ENCODE results near the gene PDXDC1.
"Not testable (repeated sequence)": the region's sequence is repeated elsewhere in the genome, so short reads cannot be mapped to it uniquely, and the experiment has no call there.

PDXDC1 gene, protein sequence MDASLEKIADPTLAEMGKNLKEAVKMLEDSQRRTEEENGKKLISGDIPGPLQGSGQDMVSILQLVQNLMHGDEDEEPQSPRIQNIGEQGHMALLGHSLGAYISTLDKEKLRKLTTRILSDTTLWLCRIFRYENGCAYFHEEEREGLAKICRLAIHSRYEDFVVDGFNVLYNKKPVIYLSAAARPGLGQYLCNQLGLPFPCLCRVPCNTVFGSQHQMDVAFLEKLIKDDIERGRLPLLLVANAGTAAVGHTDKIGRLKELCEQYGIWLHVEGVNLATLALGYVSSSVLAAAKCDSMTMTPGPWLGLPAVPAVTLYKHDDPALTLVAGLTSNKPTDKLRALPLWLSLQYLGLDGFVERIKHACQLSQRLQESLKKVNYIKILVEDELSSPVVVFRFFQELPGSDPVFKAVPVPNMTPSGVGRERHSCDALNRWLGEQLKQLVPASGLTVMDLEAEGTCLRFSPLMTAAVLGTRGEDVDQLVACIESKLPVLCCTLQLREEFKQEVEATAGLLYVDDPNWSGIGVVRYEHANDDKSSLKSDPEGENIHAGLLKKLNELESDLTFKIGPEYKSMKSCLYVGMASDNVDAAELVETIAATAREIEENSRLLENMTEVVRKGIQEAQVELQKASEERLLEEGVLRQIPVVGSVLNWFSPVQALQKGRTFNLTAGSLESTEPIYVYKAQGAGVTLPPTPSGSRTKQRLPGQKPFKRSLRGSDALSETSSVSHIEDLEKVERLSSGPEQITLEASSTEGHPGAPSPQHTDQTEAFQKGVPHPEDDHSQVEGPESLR
- 61.8 to 231 (median 171) reads per million in 17 experiments for total RNA-seq

DNA sequence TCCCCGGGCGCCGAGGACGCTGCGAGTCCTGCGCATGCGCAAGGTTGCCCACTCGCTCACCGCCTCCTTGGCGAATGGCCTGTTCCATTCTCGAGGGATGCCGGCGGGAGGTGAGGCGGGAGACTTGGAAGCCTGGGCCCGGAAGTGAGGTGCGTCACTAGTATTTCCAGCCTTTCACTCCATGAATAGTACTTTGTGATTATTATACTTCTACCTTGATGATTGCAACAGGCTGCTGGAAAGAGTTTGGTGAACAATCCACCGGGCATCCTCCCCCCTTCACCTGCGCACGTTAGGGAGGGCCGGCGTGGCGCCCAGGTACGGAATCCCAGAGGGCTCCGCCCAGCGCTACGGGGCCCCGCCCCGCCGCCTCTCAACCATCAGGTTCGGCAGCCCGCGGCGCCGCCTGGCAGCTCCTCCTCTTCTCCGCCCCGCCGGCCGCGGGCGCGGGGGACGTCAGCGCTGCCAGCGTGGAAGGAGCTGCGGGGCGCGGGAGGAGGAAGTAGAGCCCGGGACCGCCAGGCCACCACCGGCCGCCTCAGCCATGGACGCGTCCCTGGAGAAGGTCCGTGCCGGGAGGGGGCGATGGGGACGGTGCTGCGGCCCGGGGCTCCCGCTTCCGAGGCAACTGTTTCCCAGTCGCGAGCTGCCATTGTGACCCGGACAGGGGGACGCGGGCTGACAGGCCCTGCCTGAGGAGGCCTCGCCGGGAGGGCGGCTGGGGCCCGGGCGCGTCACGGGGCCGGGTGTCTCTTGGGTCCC lies at the start of gene PDXDC1:
TSS of gene PDXDC1 (plus strand) at position 371 of the 762 bp plus-strand sequence. CDS start at position 545, 174 bp downstream.
- peak; percentile 97 to 100 (median 98) for DNase-seq

DNA sequence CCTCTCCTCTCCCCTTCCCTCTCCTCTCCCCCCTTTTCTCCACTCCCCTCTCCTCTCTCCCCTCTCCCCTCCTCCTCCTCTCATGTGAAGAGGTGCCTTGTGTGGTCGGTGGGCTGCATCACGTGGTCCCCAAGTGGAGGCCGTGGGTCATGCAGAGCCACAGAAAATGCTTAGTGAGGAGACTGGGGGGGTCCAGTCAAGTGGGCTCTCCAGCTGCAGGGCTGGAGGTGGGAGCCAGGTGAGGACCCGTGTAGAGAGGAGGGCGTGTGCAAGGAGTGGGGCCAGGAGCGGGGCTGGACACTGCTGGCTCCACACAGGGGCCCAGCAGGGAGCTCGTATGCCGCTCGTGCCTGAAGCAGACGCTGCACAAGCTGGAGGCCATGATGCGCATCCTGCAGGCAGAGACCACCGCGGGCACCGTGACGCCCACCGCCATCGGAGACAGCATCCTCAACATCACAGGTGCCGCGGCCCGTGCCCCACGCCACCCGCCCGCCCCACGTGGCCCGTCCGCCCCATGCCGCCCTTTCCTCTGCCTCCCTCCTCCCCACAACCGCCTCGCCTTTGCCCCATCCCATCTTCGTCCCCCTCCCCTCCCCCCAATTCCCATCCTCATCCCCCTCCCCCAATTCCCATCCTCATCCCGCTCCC lies 46.6 kb upstream of the PDXDC1 start:
- peak; percentile 0 to 2 (median 2) for DNase-seq

DNA sequence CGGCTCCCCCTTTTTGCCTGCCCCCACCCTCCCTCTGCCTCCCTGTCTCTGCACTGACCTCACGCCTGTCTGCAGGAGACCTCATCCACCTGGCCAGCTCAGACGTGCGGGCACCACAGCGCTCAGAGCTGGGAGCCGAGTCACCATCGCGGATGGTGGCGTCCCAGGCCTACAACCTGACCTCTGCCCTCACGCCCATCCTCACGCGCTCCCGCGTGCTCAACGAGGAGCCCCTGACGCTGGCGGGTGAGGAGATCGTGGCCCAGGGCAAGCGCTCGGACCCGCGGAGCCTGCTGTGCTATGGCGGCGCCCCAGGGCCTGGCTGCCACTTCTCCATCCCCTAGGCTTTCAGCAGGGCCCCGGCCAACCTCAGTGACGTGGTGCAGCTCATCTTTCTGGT lies 45.6 kb upstream of the PDXDC1 start:
- not testable (repeated sequence) for DNase-seq

DNA sequence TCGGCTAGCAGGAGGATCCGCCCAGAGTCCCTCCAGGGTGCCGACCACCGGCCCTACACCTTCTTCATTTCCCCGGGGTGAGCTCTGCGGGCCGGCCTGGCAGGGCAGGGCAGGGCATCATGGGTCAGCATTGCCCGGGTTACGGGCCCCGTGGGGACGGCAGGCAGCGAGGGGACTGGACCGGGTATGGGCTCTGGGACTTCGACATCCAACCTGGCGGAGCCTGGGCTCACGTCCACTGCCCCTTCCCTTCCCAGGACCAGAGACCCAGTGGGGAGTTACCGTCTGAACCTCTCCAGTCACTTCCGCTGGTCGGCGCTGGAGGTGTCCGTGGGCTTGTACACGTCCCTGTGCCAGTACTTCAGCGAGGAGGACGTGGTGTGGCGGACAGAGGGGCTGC lies 44.6 kb upstream of the PDXDC1 start:
- not testable (repeated sequence) for DNase-seq

DNA sequence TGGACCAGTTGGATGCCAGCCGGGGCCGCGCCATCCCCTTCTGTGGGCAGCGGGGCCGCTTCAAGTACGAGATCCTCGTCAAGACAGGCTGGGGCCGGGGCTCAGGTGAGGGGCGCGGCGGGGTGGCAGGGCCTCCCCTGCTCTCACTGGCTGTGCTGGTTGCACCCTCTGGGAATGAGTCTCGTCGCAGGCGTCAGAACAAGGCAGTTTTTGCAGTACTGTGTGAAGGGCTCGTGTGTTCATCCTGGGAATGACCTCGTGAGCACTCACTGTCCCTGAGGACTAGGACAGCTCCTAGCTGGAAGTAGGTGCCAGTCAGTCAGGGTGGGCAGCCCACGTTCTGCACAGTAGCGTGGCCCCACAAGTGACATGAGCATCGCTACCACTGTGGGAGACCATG lies 43.9 kb upstream of the PDXDC1 start:
- not testable (repeated sequence) for DNase-seq

DNA sequence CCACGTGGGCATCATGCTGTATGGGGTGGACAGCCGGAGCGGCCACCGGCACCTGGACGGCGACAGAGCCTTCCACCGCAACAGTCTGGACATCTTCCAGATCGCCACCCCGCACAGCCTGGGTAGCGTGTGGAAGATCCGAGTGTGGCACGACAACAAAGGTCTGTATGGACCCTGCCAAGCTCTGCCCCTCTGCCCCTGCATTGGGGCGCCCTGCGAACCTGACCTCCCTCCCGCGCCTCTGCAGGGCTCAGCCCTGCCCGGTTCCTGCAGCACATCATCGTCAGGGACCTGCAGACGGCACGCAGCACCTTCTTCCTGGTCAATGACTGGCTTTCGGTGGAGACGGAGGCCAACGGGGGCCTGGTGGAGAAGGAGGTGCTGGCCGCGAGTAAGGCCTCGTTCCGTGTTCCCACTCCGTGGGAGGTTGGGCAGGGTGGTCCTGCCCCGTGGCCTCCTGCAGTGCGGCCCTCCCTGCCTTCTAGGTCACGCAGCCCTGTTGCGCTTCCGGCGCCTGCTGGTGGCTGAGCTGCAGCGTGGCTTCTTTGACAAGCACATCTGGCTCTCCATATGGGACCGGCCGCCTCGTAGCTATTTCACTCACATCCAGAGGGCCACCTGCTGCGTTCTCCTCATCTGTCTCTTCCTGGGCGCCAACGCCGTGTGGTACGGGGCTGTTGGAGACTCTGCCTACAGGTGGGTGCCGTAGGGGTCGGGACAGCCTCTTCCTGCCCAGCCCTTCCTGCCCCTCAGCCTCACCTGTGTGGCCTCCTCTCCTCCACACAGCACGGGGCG lies 42.0 kb upstream of the PDXDC1 start:
- not testable (repeated sequence) for DNase-seq

DNA sequence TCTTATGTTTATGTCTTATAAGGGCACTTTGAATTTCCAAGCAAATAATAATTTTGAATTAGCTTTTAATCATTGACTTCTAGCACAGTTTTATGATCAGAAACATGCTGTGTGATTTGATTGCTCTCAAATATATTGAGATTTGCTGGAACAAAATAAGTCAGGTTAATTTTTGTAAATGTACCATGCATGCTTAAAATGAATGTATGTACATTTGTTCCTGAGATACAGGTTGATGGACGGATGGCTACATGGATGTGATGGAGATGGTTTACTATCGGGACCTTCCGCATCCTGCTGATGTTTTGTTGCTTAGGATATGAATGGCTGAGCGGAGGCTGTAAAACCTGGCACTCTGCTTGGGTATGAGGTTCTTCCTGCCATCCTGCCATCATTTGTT lies 37.7 kb upstream of the PDXDC1 start, which contains the start of gene NPIPA1:
TSS of gene NPIPA1 (plus strand) at position 301 of the 400 bp plus-strand sequence. CDS start at position 301, 0 bp downstream.
- not testable (repeated sequence) for DNase-seq

DNA sequence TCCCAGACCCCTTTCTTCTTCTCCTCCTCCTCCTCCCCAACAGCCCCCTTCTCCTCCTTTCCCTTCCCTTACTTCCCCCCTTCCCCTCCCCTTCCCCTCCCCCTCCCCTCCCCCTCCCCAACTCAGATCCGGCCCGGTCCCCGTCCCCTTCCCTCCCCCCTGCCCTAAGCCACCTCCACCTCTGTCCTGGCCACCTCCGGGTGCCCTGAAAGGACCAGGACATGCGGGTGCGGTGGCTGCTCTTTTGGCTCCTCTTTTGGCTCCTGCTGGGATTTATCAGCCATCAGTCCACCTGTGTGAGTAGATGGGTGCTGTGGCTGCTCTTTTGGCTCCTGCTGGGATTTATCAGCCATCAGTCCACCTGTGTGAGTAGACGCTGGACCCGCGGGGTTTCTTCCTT lies 36.8 kb upstream of the PDXDC1 start:
- not testable (repeated sequence) for DNase-seq

DNA sequence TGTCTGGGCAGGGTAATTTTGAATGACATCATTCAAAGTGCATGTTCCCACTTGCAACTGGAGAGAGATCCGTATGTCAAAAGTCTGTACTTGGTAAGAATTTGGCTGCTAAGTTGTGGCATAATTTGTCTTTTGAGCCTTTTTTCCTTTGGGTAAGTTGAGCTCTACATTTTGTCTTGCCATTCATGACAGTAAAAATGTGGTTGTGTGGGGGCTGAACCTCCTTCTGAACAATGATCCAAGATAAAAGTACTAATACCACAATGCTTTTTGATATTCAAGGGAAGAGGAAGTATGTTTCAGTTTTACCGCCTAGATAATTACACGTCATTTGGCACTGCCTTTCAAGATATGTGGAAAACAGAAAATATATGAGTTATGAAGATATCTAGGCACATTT lies 32.1 kb upstream of the PDXDC1 start:
- DNase-seq: not testable (repeated sequence)

DNA sequence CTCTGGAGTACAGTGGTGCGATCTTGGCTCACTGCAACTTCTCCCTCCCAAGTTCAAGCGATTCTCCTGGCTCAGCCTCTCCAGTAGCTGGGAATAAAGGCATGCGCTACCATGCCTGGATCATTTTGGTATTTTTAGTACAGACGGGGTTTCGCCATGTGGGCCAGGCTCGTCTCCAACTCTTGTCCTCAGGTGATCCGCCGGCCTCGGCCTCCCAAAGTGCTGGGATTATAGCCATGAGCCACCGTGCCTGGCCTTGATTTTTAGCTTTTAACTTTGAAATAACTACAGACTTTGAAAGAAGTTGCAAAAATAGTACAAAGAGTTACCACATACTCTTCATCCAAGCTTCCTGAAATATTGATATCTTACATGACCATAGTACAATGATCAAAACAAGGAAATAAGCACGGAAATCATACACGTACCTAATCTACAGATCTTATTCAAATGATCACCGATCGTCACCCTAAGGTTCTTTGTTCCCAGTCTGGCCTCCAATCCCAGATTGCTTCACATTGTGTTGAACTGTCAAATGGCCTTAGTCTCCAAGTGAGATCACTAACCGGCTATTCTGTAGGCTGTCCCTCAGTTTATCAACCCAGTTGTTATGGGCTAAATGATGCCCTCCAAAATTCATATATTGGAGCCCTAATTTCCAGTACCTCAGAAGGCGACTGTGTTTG lies 19.1 kb upstream of the PDXDC1 start:
- no peak for DNase-seq

DNA sequence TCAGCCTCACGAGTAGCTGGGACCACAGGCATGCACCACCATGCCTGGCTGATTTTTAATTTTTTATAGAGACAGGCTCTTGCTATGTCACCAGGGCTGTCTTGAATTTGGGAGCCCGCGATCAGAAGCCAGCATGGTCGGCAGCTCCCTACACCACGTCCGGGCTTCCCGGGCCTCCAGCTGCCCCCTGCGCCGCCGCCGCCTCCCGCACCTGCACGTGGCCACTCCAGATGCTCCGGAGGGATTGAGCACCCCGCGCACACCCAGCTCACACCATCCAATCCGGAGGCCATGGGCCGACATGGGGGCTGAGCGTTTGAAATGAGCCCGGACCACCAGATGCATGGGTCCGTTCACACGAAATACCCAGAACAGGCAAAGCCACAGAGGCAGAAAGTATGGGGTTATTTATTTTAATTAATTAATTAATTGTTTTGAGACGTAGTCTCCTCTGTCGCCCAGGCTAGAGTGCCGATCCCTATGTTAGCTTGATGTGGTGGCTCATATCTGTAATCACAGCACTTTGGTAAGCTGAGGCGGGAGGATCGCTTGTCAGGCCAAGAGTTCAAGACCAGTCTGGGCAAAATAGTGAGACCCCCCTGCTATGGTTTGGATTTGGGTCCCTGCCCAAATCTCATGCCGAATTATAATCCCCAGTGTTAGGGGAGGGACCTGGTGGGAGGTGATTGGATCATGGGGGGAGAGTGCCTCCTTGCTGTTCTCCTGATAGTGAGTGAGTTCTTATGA lies 17.1 kb upstream of the PDXDC1 start:
- no peak for DNase-seq

DNA sequence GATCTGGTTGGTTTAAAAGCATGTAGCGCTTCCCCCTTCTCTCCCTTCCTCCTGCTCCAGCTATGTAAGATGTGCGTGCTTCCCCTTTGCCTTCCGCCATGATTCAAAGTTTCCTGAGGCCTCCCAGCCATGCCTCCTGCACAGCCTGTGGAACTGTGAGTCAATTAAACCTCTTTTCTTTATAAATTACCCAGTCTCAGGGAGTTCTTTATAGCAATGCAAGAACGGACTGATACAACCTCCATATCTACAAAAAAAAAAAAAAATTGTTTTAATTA lies 16.6 kb upstream of the PDXDC1 start:
- peak; percentile 11 to 64 (median 58) for DNase-seq

DNA sequence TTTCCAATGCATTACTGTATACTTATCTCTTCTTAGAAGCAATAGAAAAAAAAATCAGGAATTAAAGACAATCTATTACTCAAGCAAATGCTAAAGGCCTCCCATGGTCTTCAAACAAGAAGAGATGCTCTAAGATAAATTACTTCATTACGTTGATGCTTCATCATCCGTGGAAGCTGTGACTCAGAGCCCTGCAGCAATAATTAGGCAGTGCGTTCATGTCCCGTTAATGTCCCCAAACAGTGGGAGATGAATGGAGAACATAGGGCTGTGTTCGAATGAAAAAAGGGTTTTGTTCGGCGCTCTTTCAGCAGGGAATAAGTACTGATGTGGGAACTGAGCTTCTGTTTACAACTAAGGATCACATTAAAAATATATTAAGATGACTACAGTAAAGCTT lies 15.9 kb upstream of the PDXDC1 start:
- no peak for DNase-seq

DNA sequence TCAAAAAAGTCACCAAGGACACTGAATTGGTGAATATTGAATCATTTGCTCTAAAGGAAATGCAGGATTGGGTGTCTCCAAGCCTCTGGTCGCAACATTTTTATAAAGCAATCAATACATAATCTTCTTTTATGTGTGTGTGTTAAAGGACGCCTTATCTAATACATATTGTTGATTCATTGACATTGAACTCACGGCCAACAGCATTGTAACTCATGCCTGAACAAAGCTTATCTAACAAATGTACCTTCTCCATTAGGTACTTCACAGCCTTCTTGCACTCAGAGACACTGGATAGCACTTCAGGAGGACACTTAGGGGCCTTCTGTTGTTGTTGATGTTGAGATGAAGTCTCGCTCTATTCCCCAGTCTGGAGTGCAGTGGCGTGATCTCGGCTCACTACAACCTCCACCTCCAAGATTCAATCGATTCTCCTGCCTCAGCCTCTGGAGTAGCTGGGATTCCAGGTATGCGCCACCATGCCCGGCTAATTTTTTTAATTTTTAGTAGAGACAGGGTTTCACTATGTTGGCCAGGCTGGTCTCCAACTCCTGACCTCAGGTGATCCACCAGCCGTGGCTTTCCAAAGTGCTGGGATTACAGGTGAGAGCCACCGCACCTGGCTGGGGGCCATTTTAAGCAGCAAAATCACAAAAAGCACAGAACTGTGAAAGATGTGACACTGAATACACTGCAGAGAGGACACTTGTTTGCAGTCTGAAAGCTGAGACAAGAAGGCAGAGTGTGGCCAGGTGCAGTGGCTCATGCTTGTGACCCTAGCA lies 13.2 kb upstream of the PDXDC1 start:
- DNase-seq: no peak

DNA sequence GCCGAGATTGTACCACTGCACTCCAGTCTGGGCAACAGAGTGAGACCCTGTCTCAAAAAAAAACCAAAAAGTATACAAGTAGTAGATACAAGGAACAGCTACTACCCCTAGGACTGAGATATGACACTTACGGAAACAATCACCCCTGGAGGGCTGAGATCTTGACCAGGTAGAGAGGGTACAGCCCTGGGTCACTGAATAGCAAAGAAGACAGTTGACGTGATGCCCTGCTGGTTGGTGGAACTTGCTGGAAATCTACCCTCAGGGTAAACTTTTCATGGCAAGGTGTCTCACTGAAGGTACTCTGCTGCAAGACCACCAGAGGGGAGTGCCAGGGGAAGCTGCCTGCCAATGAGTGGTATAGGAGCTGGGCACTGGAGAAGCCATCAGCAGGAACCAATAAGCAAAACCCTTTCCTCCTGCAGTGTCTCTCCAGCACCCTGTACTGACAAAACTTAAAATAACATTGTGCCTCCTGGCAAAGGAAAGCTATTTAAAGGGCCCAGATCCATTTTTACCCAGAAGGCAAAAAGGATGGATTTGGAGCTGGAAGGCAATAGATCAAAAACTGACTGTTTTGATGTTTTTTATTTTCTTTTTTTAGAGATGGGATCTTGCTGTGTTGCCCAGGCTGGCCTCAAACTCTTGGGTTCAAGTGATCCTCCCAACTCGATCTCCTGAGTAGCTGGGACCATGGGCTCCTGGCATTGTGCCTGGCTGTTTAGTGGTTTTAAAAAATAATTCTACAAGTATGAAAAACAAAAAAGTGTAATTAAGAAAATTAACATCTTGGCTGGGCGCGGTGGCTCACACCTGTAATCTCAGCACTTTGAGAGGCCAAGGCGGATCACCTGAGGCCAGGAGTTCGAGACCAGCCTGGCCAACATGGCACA lies 11.3 kb upstream of the PDXDC1 start:
- DNase-seq: no peak

DNA sequence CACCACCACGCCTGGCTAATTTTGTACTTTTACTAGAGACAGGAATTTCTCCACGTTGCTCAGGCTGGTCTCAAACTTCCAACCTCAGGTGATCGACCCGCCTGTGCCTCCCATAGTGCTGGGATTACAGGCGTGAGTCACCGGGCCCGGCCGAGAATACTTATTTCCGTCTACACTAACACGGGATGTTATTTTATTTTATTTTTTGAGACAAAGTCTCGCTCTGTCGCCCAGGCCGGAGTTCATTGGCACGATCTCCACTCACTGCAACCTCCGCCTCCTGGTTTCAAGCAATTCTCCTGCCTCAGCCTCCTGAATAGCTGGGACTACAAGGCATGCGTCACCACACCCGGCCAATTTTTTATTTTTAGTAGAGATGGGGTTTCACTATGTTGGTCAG lies 9.5 kb upstream of the PDXDC1 start:
- no peak for DNase-seq

DNA sequence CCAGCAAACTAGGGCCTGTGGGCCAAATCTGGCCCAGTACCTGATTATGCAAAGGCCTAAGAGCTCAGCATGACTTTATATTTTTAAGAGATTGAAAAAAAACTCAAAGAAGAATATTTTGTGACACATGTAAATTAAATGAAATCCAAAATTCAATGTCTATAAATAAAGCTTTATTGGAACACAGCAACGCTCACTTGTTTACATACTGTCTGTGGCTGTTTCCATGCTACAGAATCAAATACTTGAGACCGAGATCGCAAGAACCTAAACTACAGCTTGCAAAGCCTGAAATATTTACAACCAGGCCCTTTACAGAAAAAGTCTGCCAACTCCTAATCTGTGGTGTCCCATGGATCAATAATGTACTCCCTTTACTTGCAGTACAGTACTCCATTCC lies 5.0 kb upstream of the PDXDC1 start:
- not testable (repeated sequence) for DNase-seq

DNA sequence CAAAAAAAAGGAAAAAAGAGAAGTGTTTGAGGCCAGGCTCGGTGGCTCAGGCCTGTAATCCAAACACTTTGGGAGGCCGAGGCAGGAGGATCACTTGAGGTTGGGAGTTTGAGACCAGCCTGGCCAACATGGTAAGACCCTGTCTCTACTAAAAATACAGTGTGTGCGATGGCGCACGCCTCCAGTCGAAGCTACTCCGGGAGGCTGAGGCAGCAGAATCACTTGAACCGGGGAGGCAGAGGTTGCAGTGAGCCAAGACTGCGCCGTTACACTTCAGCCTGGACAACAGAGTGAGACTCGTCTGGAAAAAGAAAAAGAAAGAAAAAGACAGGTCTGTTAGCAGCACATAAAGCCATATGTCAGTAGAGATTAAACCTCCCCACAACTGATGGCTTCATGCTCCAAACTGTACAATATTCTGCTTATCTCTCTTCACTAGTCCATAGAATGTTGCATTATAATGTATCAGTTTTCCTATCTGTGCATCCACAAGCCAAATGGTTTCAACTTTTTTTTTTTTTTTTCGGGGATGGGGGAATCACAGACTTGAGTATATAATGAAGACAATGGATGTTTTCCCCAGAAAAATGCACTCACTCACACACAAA lies 3.1 kb upstream of the PDXDC1 start:
- DNase-seq: not testable (repeated sequence)
